CD4-positive, CD25-positive, alpha-beta regulatory T cell (primary cell): ENCODE measurements around the gene ARL16. TPM values are rescaled to one million over a fixed set of nuclear protein-coding genes. Genes with fewer than 3 reads are reported as not detected.

Experiments used
- ATAC-seq, 2 donors: fragments of 150-1000 bp; cut with Tn5 transposase; one replicate each; pipeline ENCODE4 v1.10.0; 2021; ENCODE audit warnings: low read depth in 2 of 2, moderate number of reproducible peaks in 2 of 2, moderate library complexity in 1 of 2
- DNase-seq, 3 donors: peaks; one replicate each; pipeline versions ENCODE4 v3.0.0 to v3.0.0-alpha.2; 2012 to 2022; ENCODE audit warnings: mixed read lengths in 1 of 3
- H3K27ac ChIP-seq: one replicate; pipeline ENCODE4 v1.7.0; 2013; ENCODE audit warnings: mild to moderate bottlenecking, low read length; ENCODE audit not compliant: insufficient read depth, poor library complexity, severe bottlenecking
- H3K27me3 ChIP-seq: one replicate; pipeline ENCODE4 v1.7.0; 2013; ENCODE audit warnings: low read length; ENCODE audit not compliant: control insufficient read depth, insufficient read depth
- H3K36me3 ChIP-seq: one replicate; pipeline ENCODE4 v1.7.0; 2013; ENCODE audit warnings: mild to moderate bottlenecking, low read length, moderate library complexity; ENCODE audit not compliant: control insufficient read depth, insufficient read depth
- H3K4me1 ChIP-seq: 2 replicates; pipeline ENCODE4 v1.7.0; 2013; ENCODE audit warnings: mild to moderate bottlenecking, low read length; ENCODE audit not compliant: insufficient read depth, control insufficient read depth, poor library complexity, severe bottlenecking
- H3K4me3 ChIP-seq: one replicate; pipeline ENCODE4 v1.7.0; 2013; ENCODE audit warnings: low read depth, mild to moderate bottlenecking, low read length, moderate library complexity
- H3K9me3 ChIP-seq, 2 experiments: 1 replicate in 1 of 2; 2 replicates in 1 of 2; pipeline ENCODE4 v1.7.0; 2013; ENCODE audit warnings: low read length in 2 of 2, mild to moderate bottlenecking in 1 of 2, moderate library complexity in 1 of 2; ENCODE audit not compliant: control insufficient read depth in 2 of 2
- H3K27ac Mint-ChIP-seq, 3 donors: one replicate each; pipeline ENCODE4 v1.8.0; 2020 to 2022; ENCODE audit warnings: mild to moderate bottlenecking in 3 of 3, mixed read lengths in 3 of 3, moderate library complexity in 2 of 3
- H3K27me3 Mint-ChIP-seq: one replicate; pipeline ENCODE4 v1.8.0; 2022; ENCODE audit warnings: mild to moderate bottlenecking, mixed read lengths
- H3K36me3 Mint-ChIP-seq: one replicate; pipeline ENCODE4 v1.8.0; 2020; ENCODE audit warnings: mixed read lengths
- H3K4me1 Mint-ChIP-seq, 4 donors: one replicate each; pipeline ENCODE4 v1.8.0; 2020 to 2022; ENCODE audit warnings: mixed read lengths in 4 of 4, mild to moderate bottlenecking in 1 of 4
- H3K4me3 Mint-ChIP-seq, 4 donors: one replicate each; pipeline ENCODE4 v1.8.0; 2020 to 2022; ENCODE audit warnings: mild to moderate bottlenecking in 4 of 4, mixed read lengths in 4 of 4, moderate library complexity in 3 of 4
- H3K9me3 Mint-ChIP-seq, 7 donors: one replicate each; pipeline ENCODE4 v1.8.0; 2020 to 2022; ENCODE audit warnings: mixed read lengths in 7 of 7, mild to moderate bottlenecking in 3 of 7, moderate library complexity in 2 of 7
- polyA plus RNA-seq, 4 donors: library from polyadenylated mRNA; unstranded; fragments of 300-500 nt; fragmentation: Illumina TruSeq; gene quantifications; one replicate each; pipeline ENCODE4 v1.2.3, GENCODE V29; 2021
- total RNA-seq: library from RNA; stranded (reverse); gene quantifications from one replicate; pipeline ENCODE4 v1.2.3, GENCODE V29; 2022

The ARL16 gene
- total and polyA plus RNA-seq, 5 donors from 2014 or later = 24.7 to 34.7 (median 26.5) TPM

DNA sequence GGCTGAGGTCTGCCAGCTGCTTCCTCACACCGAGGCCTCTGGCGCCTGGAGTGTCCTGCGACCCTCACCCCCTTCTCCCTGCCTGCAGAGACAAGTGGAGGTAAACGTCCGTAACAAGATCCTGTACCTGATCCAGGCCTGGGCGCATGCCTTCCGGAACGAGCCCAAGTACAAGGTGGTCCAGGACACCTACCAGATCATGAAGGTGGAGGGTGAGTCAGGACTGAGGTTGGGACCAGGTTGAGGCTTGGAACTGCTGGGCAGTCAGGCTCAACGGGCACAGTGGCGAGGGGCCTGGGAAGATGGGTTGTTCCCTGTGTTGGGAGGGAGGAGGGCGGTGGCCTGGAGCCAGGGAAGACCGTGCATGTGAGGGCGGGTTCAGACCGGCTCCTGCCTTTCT lies 5.0 kb upstream of the ARL16 start:
- no peaks in the 10 kb centered on the region for H3K27me3 ChIP-seq
- no peaks in the 10 kb centered on the region for H3K27me3 Mint-ChIP-seq
- H3K4me1 ChIP-seq = peaks cover 17% of the 10 kb centered on the region
- no peaks in the 10 kb centered on the region for H3K9me3 Mint-ChIP-seq
- no peak overlapping the region for H3K4me3 Mint-ChIP-seq
- H3K36me3 ChIP-seq = peaks cover 61% of the 10 kb centered on the region
- no peaks in the 10 kb centered on the region for H3K9me3 ChIP-seq
- peaks cover 3 to 35% (median 8%) of the 10 kb centered on the region in 4 donors for H3K4me1 Mint-ChIP-seq
- peaks cover 13% of the 10 kb centered on the region for H3K36me3 Mint-ChIP-seq
- H3K27ac Mint-ChIP-seq = peak overlapping the region in 1 of 3 donors; percentile 65
- no peak for DNase-seq
- ATAC-seq = no peak
- no peak overlapping the region for H3K27ac ChIP-seq
- no peak overlapping the region for H3K4me3 ChIP-seq

DNA sequence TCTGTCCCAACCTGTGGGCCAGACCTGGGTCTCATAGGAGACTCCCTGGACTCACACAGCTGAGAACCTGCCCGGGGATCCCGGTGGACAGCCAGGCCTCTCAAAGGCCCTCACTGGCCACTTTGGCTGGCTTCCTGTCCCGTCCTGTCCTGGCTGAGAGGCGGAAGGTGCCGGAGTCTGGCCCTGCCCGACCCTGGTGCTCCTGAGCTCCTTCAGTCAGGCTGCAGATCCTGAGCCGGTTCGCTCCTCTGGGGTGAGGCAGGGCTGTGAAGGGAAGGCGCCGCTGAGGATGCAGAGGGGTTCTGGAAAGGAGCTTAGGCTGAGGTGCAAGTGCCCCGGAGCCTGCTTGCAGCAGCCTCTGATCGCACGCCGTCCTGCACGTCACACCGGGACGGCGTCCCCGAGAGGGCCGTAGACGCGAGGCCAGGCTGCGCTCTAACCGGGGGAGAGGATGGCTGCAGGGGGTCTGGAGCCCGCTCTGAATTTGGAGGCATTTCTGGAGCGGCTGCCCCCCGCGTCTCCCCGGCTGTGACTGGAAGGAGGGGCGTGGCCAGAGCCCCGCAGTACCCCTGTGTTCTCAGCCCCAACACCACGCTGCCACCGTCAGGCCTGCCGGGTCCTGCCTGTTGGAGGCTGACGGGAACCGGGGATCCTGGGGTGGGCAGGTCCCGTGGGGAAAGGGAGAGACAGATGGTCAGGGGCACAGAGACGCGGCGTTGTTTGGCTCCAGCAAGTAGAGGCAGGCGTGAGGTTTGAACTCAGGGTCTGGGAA lies 4.4 kb upstream of the ARL16 start:
- peak overlapping the region; percentile 41 to 63 (median 56) for H3K4me3 Mint-ChIP-seq
- Histone ChIP-seq H3K9me3 (no peaks in the 10 kb centered on the region), H3K27ac (no peak overlapping the region), H3K4me3 (no peak overlapping the region), H3K27me3 (no peaks in the 10 kb centered on the region), H3K36me3 (peaks cover 58% of the 10 kb centered on the region), H3K4me1 (peaks cover 18% of the 10 kb centered on the region)
- no peak overlapping the region for H3K27ac Mint-ChIP-seq
- H3K4me1 Mint-ChIP-seq = peaks cover 5 to 39% (median 10%) of the 10 kb centered on the region in 4 donors
- DNase-seq (no peak), ATAC-seq (no peak)
- H3K27me3 Mint-ChIP-seq = no peaks in the 10 kb centered on the region
- peaks cover 14% of the 10 kb centered on the region for H3K36me3 Mint-ChIP-seq
- H3K9me3 Mint-ChIP-seq = no peaks in the 10 kb centered on the region

GRCh38 chr17:81686614-81687013 lies 3.0 kb upstream of the ARL16 start:
- Histone ChIP-seq H3K27me3 (no peaks in the 10 kb centered on the region), H3K4me3 (no peak overlapping the region), H3K9me3 (no peaks in the 10 kb centered on the region), H3K36me3 (peaks cover 48% of the 10 kb centered on the region), H3K4me1 (peaks cover 25% of the 10 kb centered on the region), H3K27ac (no peak overlapping the region)
- DNase-seq (no peak), ATAC-seq (no peak)
- Mint-ChIP-seq H3K4me1 (peaks cover 5 to 50% (median 11%) of the 10 kb centered on the region in 4 donors), H3K27me3 (no peaks in the 10 kb centered on the region), H3K9me3 (no peaks in the 10 kb centered on the region), H3K4me3 (no peak overlapping the region), H3K27ac (no peak overlapping the region), H3K36me3 (peaks cover 14% of the 10 kb centered on the region)

DNA sequence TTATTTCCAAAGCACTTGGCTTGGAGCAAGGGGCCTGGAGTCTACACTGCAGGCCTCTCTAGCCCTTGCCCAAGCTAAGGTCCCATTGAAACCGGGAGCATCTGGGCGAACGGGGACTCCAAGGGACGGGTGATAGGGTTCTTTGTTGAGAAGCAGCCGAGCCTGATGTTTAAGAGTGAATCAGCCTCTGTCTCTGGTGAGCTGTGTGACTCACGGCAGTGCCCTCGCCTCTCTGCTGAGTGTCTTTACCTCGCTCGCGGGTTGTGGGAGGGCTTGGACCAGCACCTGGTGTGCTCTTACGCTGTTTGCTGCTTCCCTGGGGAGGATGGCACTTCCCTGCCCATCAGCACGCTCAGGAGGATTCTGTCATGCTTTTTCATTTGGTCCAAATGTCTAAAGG lies 1.5 kb upstream of the ARL16 start:
- peaks cover 36% of the 10 kb centered on the region for H3K36me3 ChIP-seq
- H3K4me1 ChIP-seq = peaks cover 25% of the 10 kb centered on the region
- ATAC-seq = no peak
- H3K27me3 Mint-ChIP-seq = no peaks in the 10 kb centered on the region
- H3K4me3 ChIP-seq = peak overlapping the region; percentile 89
- H3K4me3 Mint-ChIP-seq = peak overlapping the region; percentile 85 to 93 (median 86)
- H3K9me3 ChIP-seq = no peaks in the 10 kb centered on the region
- peaks cover 5 to 54% (median 11%) of the 10 kb centered on the region in 4 donors for H3K4me1 Mint-ChIP-seq
- H3K36me3 Mint-ChIP-seq = peaks cover 11% of the 10 kb centered on the region
- peak overlapping the region in 2 of 3 donors; percentile 65 to 94 for H3K27ac Mint-ChIP-seq
- peak overlapping the region; percentile 68 for H3K27ac ChIP-seq
- no peak for DNase-seq
- H3K27me3 ChIP-seq = no peaks in the 10 kb centered on the region
- H3K9me3 Mint-ChIP-seq = no peaks in the 10 kb centered on the region

GRCh38 chr17:81684442-81684911 lies 880 bp upstream of the ARL16 start:
- no peaks in the 10 kb centered on the region for H3K27me3 Mint-ChIP-seq
- no peaks in the 10 kb centered on the region for H3K27me3 ChIP-seq
- peak overlapping the region; percentile 68 for H3K27ac ChIP-seq
- peak overlapping the region in 2 of 3 donors; percentile 65 to 94 for H3K27ac Mint-ChIP-seq
- peaks cover 25% of the 10 kb centered on the region for H3K4me1 ChIP-seq
- peak overlapping the region; percentile 89 for H3K4me3 ChIP-seq
- DNase-seq (no peak), ATAC-seq (no peak)
- peak overlapping the region; percentile 85 to 93 (median 86) for H3K4me3 Mint-ChIP-seq
- no peaks in the 10 kb centered on the region for H3K9me3 Mint-ChIP-seq
- peaks cover 5 to 48% (median 11%) of the 10 kb centered on the region in 4 donors for H3K4me1 Mint-ChIP-seq
- peaks cover 11% of the 10 kb centered on the region for H3K36me3 Mint-ChIP-seq
- H3K36me3 ChIP-seq = peaks cover 30% of the 10 kb centered on the region
- H3K9me3 ChIP-seq = no peaks in the 10 kb centered on the region

DNA sequence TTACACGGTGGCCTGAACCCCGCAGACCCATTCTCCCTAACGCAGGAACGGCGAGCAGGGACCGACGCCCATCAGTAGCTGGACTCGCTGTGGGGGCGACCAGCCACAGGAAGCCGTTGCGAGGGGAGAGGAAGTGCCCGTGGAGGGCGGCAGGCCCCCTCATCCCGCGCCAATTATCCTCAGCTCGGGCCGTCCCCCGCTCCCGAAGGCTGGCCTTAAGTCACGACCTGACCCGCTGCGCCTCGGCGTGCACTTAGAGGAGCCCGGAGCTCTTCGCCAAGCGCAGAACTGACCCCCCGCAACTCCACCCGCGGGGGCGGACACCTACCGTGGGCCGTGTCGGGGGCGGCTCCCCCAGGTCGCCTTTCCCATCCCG lies 401 bp downstream of the ARL16 start:
- DNase-seq = no peak

DNA sequence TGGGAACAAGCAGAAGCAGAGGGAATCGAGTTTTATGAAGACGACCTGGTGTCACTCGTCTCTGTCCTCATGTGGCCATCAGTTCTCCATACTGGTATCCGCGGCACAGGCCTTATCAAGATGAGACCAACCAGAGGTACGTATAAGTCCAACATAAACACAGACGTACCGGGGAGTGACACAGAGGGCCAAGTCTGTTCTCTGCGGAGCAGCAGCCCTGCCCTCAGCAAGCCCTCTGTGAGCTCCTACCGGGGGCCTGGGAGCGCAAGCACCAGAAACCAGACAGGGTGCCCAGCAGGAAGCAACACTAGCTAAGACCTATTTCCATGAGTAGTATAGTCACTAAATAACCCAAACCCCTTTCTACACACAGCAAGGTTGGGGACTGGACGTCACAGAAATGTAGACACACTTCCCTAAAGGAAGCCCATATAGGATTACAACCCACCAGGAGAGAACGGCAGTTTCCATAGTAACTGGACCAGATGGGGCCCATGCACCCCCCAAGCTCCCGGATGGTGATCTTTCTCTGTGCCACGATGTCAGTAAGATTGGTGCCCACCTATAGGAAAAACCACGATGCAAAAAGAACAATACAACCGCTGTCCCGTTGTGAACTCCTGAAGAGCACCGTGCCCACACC lies 911 bp downstream of the ARL16 start:
- Histone ChIP-seq H3K27ac (no peak overlapping the region), H3K36me3 (peaks cover 15% of the 10 kb centered on the region), H3K4me3 (peak overlapping the region; percentile 62), H3K27me3 (no peaks in the 10 kb centered on the region), H3K9me3 (no peaks in the 10 kb centered on the region), H3K4me1 (peaks cover 25% of the 10 kb centered on the region)
- Mint-ChIP-seq H3K27ac (peak overlapping the region in 2 of 3 donors; percentile 94 to 95), H3K4me3 (peak overlapping the region; percentile 95 to 99 (median 98)), H3K9me3 (no peaks in the 10 kb centered on the region), H3K4me1 (peaks cover 5 to 50% (median 11%) of the 10 kb centered on the region in 4 donors), H3K36me3 (peaks cover 8% of the 10 kb centered on the region), H3K27me3 (no peaks in the 10 kb centered on the region)
- DNase-seq (no peak), ATAC-seq (no peak)

More for the DNA sequence above, 401 bp downstream of the ARL16 start:
- peak overlapping the region; percentile 95 to 99 (median 98) for H3K4me3 Mint-ChIP-seq
- no peaks in the 10 kb centered on the region for H3K27me3 Mint-ChIP-seq
- peak overlapping the region in 2 of 3 donors; percentile 94 to 95 for H3K27ac Mint-ChIP-seq
- no peak for ATAC-seq
- Histone ChIP-seq H3K27me3 (no peaks in the 10 kb centered on the region), H3K9me3 (no peaks in the 10 kb centered on the region), H3K4me1 (peaks cover 25% of the 10 kb centered on the region), H3K27ac (peak overlapping the region; percentile 63), H3K4me3 (peak overlapping the region; percentile 62), H3K36me3 (peaks cover 20% of the 10 kb centered on the region)
- H3K4me1 Mint-ChIP-seq = peaks cover 5 to 50% (median 11%) of the 10 kb centered on the region in 4 donors
- H3K9me3 Mint-ChIP-seq = no peaks in the 10 kb centered on the region
- peaks cover 8% of the 10 kb centered on the region for H3K36me3 Mint-ChIP-seq
